ENCODE measurements around the gene SOX6. TPM values are rescaled to one million over a fixed set of nuclear protein-coding genes. Genes with fewer than 3 reads are reported as not detected.

SOX6 gene
- polyA plus RNA-seq, 4 donors = 5.6 to 23.2 (median 21.1) TPM

DNA sequence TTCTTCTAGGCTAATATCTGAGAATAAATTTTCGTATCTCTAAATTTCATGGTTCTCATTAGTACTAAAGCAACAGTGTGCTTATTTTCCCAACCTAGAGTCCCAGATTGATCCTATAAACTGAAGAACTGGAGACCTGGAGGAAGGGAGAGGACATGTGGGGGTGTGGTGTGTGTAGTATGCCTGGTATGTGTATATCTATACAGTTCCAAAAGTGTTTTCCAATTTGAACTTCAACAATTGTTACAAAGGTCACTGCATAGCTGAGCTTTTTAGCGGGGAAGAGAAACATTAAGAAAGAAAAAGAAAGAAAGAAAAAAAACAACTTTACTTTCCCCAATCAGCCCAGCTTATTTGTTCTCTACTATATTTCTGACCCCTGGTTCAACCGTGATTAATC lies 152.1 kb downstream of the SOX6 start:
- no peak for DNase-seq (ENCODE audit: low read depth in 4 of 4, low spot score in 3 of 4)

DNA sequence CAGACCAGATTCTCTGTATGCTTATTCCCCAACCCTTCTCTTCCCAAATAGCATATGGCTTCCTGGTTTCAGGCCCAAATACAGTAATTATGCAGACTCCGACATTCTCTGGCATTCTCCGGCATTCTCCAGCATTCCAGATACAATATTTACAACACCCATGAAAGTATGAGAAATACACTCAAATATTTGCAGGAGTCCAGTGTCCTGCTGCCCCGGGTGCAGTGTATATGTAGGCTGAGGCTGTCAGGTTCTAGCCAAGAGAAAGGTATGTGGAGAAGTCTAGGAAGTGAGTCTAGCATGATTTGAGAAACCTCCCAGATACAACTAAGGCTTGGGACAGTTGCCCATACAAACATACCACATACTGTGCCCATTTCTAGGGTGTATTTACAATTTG lies 160.7 kb downstream of the SOX6 start:
- DNase-seq (ENCODE audit: low read depth in 4 of 4, low spot score in 3 of 4) = no peak

DNA sequence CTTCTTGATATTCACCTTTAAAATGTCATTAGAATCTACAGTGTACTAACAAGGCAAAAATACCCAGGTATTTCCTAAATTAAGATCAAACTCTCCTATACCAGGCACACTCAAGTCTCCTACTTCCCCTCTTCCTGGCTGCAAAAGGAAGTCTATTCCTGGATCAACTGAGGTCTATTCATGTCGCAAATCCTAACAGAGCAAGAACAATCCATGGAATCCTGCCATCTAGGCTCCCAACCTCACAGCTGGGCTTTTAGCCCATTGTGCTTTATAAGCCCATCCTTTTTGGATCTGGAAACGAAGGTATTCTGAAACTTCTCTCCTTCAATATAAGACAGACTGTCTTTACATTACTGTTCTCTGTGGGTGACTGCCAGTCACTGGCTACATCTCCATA lies 161.8 kb downstream of the SOX6 start:
- no peak for DNase-seq (ENCODE audit: low read depth in 4 of 4, low spot score in 3 of 4)

DNA sequence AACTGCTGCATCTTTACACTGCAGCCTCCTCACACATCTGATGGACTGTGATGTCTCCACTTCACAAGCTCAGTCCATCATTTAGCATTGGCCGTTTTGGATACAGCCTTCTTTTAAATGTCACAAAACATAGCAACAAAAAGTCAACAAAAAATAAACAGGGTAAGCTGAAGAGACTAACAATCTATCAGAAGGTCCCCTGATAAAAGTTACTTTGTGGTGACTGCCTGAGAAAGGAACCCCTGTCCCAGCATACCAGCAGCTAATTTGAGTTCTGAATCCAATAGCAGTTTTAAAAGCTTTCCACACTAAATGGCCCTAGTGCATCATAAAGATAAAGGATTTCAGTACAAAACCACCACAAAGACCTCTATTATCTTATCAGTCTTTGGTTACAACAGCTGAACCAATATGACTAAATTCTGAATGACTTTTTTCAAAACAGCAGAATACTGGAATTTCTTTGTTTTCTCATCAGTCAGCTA lies 162.4 kb downstream of the SOX6 start:
- no peak for DNase-seq (ENCODE audit: low read depth in 4 of 4, low spot score in 3 of 4)

DNA sequence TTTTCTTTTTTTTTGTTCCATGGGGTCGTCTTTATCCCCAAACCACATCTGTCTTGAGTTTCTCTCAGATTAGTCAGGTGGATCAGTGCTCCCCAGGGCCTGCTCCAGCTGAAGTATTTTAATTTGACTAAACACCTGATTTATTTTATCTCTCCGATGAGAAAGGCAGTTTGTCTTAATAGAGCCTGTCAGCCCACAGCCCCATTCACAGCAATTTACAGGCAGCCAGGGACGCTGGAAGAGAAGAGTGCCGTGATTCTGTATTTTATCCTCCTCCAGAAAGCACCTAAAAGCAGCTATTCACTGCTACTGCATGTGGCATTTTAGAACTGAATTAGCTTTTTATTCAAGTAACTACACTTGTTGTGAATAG lies 164.5 kb downstream of the SOX6 start:
- DNase-seq (ENCODE audit: low read depth in 4 of 4, low spot score in 3 of 4) = peak in 2 of 4 donors; percentile 2 to 4

DNA sequence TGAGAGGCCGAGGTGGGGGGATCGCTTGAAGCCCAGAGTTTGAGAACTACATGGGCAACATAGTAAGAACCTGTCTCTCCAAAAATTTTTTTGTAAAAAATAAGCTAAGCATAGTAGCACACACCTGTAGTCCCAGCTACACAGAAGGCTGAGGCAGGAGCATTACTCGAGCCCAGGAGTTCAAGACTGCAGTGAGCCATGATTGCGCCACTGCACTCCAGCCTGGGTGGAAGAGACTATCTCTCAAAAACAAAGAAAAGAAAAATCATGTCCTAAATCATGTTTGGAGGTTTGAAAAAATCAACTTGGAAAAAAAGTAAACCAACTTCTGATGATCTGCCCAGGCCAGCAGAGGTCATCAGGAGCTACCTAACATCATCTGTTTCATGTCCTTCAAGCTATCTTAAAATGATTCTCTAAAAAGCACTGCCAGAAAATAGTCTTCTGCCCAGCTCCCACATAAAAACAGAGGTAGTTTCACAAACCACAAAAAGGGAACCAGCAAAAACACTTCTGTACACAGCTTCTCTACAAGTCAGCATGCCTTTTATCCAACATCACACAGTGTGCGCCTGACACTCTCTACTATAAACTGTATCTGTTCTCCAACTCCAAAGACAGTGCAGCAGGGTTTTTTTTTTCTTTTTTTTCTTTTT lies 165.0 kb downstream of the SOX6 start:
- no peak for DNase-seq (ENCODE audit: low read depth in 4 of 4, low spot score in 3 of 4)

DNA sequence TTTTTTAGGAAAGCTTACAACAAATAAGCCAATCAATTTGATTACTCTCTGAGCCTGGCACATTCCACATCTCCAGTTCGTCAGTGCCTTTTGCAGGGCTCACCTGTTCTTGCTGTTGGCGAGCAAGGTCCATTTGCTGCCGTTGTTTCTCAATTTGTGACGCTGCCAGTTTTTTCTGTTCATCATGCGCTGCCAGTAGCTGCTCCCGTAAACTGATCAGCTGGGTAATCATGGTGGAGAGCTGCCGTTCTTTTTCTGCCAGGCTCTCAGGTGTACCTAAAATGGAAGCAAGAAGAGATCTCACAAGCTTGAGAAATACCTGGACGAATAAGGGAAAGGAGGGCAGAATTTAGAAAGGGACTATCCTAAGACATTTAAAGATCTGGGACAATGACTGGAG lies 169.7 kb downstream of the SOX6 start:
- no peak for DNase-seq (ENCODE audit: low read depth in 4 of 4, low spot score in 3 of 4)

DNA sequence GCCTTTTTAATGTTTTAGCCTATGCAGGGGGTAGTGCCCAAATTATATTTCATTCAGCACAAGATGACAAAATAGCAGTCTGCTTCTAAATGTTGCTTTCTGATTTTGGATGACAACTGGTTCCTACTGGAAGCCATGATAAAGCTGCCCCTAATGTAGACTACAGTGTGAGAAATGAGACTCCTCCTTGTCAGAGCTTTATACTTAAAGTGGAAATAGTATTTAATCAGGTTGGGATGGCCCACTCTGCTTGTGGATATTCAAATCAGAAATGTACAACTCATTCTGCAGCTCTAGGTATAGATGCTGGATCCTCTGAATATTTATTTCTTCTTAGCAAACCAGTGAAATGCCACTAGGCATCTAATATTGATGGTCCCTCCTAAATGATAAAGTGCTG lies 171.3 kb downstream of the SOX6 start:
- no peak for DNase-seq (ENCODE audit: low read depth in 4 of 4, low spot score in 3 of 4)

DNA sequence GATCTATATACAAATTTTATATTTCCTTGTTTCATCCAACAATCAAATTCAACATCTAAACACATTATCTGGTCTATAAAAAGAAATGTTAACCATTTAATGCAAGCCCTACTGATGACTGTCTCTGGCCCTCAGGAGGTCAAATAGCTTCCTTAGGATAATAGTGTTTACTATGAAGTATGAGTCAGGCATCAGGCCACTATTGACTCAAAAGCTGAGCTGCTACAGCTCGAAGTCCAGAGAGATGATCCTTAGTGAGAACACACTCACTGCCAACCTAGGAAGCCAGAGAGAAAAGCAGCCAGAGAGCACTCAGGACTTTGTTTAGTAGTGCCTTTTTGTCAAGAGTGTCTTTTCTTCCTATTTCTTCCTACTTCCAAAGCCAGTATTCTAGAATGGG lies 171.8 kb downstream of the SOX6 start:
- no peak for DNase-seq (ENCODE audit: low read depth in 4 of 4, low spot score in 3 of 4)

DNA sequence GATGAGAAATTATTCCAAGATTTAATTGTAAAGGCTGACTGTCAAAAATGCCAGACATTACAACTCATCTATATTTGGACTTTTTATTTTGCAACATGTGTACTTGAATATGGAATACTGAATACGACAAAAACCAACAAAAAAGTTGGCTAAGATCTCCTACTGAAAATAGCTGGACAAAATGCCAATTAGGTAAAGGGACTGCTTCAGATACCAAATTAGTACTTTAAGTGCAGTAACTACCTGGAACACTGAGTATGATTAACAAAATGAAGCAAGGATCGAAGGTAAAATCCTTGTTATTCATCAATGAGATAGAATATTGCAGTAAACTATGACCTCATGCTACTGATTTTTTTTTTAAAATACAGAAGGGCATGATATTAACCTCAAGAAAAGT lies 173.8 kb downstream of the SOX6 start:
- no peak for DNase-seq (ENCODE audit: low read depth in 4 of 4, low spot score in 3 of 4)

DNA sequence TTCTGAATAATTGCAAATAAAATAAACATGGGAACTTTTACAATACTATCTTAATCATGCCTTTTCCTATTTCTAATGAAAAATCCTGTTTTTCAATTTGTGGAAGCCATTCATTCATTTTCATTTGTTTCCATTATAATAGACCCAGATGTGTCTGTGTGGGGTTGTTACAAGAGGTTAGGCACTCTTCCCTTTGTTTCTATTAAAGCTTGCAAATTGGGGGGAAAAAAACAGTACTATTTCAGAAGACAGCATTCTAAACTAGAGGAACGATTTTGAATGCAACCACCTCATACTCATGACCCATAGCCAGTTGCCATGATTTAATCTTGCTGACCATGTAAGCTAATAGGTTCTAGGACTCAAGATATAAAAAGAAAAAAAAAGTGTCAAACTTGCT lies 175.5 kb downstream of the SOX6 start:
- DNase-seq (ENCODE audit: low read depth in 4 of 4, low spot score in 3 of 4) = no peak

DNA sequence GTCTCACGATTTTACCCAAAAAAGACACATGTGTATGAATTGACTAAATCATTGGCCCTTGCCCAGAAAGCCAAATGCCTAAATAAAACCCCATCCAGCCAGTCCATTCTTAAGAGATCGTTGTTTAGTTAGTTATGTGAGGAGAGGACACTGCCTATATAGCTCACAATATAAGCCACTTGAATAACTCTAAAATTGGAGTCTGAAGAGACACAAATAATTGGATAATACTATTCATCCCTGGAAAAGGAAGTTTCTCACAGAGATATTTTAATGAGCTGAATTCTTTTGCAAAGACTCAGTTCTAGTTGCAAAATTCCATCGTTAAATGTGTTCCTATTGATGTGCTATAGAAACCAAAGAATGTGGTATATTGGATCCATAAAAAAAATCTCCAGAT lies 176.7 kb downstream of the SOX6 start:
- DNase-seq (ENCODE audit: low read depth in 4 of 4, low spot score in 3 of 4) = no peak

DNA sequence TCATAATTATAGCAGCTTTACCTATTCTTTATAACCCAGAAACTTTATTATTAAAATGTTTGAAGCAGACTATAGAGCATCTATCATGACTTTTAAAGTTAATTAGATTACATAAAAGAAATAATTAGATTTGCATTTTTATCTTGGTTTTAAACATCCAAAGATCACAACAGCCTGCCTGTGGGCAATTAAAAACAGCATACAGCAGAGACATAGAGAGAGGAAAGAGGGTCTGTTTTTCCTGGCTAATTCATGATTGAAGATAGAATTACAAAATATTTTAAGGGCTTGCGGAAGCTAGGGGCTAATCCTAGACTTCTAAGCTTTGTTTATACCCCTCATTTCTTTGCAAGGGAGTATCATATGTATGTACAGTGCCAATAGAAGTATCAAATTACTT lies 178.1 kb downstream of the SOX6 start:
- DNase-seq (ENCODE audit: low read depth in 4 of 4, low spot score in 3 of 4) = no peak

DNA sequence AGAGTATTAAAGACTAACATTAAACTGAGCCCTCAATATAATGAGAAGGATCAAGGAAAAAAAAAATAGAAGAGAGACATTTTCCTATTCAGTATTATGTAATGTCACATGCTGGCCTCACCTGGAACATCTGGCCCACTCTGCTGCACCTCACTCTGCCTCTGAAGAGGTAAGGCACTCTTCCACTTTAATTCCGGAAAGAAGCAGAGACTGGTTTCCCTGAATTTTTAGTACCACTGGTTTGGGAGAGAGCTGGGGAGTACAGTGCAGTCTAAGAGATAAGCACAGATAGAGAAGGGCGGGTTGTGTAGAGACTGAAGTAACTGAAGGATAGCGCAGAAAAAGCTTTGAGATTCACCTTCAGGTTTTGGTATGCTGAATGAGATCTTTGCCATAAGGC lies 178.7 kb downstream of the SOX6 start:
- no peak for DNase-seq (ENCODE audit: low read depth in 4 of 4, low spot score in 3 of 4)

DNA sequence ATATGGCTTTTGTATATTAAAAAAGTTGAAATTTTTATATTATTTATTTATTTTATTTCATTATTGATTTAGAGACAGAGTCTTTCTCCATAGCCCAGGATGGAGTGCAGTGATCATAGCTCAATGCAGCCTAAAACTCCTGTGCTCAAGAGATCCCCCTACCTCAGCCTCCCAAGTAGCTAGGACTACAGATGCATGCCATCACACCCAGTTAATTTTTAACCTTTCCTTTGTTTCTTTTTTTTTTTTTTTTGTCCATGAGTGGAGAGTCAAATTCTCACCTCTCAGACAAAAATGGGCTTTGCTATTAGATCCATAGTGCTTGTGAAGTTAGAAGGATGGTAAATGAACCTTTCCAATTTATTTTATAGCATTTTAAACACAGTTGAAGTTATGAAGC lies 182.5 kb downstream of the SOX6 start:
- DNase-seq (ENCODE audit: low read depth in 4 of 4, low spot score in 3 of 4) = no peak

DNA sequence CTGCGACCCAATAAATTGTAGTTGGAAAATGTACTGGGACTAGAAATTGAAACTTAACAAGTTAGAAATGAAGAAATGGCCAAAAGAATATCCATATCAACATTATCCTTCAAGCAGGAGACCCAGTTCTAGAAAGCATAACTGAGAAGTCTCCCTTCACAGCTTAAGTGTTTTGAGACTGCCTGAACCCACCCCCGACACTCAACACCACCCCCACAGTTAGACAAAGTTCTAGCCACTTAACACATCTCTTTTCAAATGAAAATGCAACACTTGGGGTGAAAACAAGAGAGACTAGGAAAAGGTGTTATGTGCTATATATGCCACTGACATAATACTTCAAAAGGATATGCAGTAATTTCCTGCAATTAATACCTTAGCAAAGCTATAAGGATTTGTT lies 184.5 kb downstream of the SOX6 start:
- DNase-seq (ENCODE audit: low read depth in 4 of 4, low spot score in 3 of 4) = no peak

DNA sequence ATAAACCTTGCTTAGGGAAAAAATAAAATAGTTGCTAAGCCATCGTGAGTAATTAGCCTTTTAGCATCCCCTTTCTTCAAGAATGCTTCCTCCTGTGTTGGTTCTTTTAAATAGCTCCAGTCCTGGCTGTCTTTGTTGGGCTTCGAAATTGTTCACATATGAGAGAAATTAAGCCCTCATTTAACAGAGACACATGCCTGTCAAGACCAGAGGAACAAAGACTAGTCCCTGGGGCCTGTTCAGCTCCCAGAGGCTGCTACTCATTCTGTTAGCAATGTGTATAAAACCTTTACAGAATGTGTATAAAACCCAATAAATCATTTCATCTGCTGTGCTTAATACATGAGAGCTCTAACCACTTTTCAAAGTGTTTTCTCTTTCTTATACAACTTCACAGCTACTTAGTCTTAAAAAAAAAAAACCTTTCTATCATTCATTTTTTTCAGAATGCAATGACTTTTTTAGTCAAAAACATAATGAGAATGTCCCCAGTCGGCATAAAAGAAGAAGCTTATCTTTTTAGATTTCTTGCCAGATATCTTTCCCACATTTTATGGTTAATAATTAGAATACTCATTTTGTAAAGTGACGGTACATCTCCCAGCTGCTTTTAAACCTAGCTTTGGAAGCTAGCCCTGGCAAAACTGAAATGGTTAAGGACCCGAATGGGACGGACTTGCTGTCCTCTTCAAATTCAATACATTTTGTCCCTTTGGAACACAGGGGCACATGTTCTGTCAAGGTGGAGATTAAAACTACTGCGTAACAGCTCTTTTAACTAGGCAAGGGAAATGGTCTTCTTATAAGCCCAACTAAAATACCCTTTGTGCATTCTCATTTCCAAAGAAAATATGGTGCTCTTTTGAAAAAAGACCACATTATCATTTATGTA lies 186.1 kb downstream of the SOX6 start:
- DNase-seq (ENCODE audit: low read depth in 4 of 4, low spot score in 3 of 4) = no peak

DNA sequence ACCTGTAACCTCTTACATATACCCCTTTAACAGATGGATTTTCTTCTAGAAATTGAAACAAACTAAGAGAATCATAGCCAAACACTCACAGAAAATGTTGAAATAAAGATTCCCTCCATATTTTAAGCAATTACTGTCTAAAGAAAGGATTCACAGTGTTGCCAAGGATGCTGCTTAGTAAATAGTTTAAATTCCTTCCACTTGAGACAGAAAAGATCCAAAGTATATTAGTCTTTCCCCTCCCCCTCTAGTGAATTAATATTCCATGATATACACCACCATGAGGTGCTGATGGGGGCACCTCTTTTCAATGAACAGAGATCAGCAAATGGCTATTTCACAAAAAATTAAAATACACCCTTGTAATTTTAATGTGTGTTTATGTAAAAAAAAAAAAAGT lies 186.8 kb downstream of the SOX6 start:
- no peak for DNase-seq (ENCODE audit: low read depth in 4 of 4, low spot score in 3 of 4)

DNA sequence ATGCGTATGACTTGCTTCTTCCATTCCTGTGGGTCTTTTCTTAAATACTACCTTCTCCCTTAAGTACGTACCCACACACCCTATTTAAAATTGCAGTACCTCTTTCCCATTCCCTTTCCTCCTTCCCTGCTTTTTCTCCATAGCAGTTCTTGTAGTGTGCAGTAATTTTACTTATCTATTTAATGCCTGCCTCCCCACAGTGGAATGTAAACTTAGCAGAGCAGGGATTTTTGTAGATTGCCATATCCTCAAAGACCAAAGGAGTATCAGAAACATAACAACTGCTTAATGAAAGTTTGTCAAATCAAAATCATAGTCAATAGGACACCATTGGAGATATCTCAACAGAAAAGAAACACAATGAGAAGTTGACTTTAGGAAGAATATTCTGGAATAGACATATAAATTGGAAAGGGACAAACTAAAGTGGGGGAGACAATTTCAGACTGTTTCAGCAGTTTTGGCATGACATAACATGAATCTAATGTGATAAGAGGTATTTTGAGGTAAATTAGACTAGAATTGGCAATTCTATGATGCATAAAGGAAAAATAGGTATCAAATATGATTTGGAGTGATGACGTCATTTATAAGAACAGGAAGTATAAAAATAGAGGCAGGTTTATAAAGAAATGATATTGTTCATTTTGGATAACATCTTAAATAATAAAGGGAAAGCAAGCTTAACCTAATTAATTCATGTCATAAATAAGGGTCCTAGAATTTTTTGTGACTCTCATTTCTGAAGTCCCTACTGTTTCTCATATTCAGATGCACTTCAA lies 188.4 kb downstream of the SOX6 start:
- no peak for DNase-seq (ENCODE audit: low read depth in 4 of 4, low spot score in 3 of 4)

DNA sequence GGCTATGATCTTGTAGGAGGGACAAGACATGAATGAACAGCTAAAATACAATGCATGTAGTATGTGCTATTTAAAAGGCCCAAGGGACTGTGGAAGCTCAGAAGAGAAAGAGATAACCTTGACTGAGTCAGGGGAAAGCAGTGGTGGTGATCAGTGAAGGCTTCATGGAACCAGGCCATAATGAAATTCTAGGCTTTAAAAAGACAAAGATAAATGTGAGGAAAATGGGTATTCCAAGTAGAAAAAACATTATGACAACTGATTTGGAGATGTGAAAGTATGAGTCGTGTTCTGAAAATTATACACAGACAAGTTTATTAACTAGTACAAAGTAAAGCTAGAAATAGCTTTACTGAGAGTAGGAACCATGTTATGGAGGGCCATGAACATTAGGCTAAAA lies 189.8 kb downstream of the SOX6 start:
- no peak for DNase-seq (ENCODE audit: low read depth in 4 of 4, low spot score in 3 of 4)

DNA sequence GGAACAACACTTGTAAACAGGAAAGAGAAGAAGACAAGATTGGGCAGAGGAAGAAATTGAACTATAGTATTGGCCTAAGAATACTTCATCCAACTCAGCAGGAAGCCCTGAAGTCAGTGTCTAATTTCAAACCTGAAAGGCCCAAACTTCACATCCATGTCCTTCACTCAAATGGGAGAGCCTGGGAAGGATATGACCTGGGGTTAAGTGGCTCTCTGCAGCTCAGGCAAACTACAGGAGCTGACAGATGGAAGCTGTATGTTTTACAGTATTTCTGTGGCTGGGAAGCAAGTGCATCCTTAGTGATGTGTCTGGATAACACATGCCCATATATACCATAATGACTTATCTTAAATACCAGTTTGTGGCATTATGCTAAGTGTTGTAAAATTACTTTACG lies 196.2 kb downstream of the SOX6 start:
- DNase-seq (ENCODE audit: low read depth in 4 of 4, low spot score in 3 of 4) = no peak
